GM10248 (cell line): ENCODE measurements around the gene GALNT2.

Experiments
- CTCF ChIA-PET: fragments of 300-600 bp; sonication (Branson Sonifier 250); formaldehyde crosslinking; extraction: SDS; loops from one replicate; lab custom pipeline; 2021; ENCODE audit warnings: antibody characterized with exemption; lab: Yijun Ruan, JAX
- POLR2A ChIA-PET: fragments of 350-650 bp; sonication (Branson Sonifier 250); formaldehyde crosslinking; extraction: SDS; loops from one replicate; lab custom pipeline; 2020; ENCODE audit warnings: antibody characterized with exemption; lab: Yijun Ruan, JAX
- DNase-seq: peaks from one replicate; pipeline ENCODE4 v3.0.0; 2012; ENCODE audit errors: extremely low spot score
- TF ChIP-seq, protein P1 (sequence below): IDR thresholded peaks from 2 replicates; pipeline ENCODE4 v1.5.1; 2012; ENCODE audit warnings: mild to moderate bottlenecking, low read depth; ENCODE audit errors: extremely low read depth, missing control alignments, control extremely low read depth

The GALNT2 gene

GRCh38 chr1:230185076-230186001, 118.3 kb downstream of the GALNT2 start:
- ChIA-PET CTCF (interaction anchor here (1.5 to 1.8 kb wide), 2 partner anchors 15 to 34 kb away, joined by 3 to 5 read pairs; no protein-coding TSS in a partner anchor), POLR2A (no interaction called here)
- DNase-seq = no peak
- TF ChIP-seq, protein P1, sequence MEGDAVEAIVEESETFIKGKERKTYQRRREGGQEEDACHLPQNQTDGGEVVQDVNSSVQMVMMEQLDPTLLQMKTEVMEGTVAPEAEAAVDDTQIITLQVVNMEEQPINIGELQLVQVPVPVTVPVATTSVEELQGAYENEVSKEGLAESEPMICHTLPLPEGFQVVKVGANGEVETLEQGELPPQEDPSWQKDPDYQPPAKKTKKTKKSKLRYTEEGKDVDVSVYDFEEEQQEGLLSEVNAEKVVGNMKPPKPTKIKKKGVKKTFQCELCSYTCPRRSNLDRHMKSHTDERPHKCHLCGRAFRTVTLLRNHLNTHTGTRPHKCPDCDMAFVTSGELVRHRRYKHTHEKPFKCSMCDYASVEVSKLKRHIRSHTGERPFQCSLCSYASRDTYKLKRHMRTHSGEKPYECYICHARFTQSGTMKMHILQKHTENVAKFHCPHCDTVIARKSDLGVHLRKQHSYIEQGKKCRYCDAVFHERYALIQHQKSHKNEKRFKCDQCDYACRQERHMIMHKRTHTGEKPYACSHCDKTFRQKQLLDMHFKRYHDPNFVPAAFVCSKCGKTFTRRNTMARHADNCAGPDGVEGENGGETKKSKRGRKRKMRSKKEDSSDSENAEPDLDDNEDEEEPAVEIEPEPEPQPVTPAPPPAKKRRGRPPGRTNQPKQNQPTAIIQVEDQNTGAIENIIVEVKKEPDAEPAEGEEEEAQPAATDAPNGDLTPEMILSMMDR = no peak

DNA sequence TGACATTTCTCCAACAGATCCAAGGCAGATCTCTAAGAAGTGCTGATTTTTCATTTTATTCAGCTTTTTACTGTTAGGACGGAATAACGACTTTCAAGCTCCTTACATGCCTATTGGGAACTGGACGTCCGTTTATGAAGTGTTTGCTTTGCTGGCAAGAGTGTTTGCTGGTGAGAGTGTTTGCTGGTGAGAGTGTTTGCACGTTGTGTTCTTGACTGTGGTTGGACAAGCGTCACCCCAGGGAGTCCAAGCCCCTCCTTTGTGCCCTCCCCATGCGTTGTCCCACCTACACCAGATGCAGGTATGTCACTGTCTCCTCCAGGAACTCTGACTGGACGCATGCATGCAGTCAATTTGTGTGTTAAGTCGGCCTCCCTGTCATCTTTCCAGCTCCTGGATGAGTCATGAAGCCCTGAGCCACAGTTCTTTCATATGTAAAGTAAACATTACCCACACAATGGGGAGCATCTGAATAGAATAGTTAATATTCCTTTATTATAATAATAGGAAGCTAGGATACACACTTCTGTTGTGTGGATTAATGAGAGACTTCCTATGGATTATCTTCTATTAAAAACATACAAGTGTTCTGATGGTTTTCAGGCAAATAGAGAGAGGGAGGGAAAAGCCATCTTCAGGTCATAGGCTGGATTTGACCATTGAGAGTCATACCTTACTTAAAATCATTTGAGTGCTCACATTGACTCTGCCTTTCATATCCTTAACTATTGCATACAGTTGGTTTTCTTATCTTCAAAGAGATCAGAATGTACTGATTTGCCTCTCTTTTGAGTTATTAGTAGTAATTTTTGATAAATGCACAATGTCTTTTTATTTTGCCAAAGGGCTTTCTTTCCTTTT, 119.2 kb downstream of the GALNT2 start:
- ChIA-PET CTCF (interaction anchor here (1.1 to 1.8 kb wide), 3 partner anchors 14 to 35 kb away, joined by 3 to 5 read pairs (median 3); no protein-coding TSS in a partner anchor), POLR2A (no interaction called here)
- TF ChIP-seq, protein P1 = no peak
- no peak for DNase-seq

GRCh38 chr1:230186874-230187273, 119.8 kb downstream of the GALNT2 start:
- TF ChIP-seq, protein P1 = no peak
- ChIA-PET CTCF (interaction anchor here (1.1 to 1.8 kb wide), 3 partner anchors 14 to 36 kb away, joined by 3 to 5 read pairs (median 3); no protein-coding TSS in a partner anchor), POLR2A (no interaction called here)
- DNase-seq = no peak

DNA sequence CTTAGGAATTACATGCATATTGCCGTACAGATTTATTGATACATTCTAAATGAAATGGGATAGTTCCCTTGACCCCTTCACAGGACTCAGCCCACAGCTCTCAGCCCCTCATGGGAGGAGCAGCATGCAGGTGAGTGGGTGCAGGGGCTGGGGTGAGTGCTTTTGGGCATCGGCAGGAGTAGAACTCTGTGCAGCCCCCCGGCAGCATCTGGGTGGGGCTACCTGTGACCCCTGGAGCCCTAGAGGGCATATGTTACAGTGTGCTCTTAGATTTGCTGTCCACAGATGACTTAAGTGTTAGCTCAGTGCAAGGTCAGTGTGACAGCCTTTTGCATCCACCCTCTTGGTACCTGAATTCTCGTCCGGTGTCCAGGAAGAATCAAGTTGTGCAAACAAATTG, 120.3 kb downstream of the GALNT2 start:
- TF ChIP-seq, protein P1 = no peak
- ChIA-PET POLR2A (no interaction called here), CTCF (interaction anchor here (1.1 to 1.8 kb wide), 3 partner anchors 10 to 19 kb away, joined by 3 to 5 read pairs (median 5); no protein-coding TSS in a partner anchor)
- no peak for DNase-seq

DNA sequence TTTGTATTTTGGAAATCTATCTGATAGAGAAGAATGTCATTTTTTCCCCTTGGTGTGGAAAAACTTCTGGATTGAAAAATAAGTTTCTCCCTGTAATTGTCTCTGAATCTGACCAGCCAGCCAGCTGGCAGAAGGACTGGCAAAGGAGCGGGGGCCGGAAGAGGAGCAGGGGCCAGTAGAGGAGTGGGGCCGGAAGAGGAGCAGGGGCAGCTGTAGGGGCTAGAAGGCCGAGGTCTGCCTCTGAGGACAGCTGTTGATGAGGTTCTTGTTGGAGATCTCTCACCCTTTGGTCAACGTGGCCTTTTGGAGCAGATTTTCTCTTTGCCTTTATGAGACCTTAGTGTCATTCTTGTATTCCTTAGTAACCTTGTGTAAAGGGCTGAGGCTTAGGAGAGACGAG, 121.8 kb downstream of the GALNT2 start:
- ChIA-PET CTCF (interaction anchor here (1.3 to 1.5 kb wide), 2 partner anchors 11 to 18 kb away, joined by 4 to 5 read pairs; no protein-coding TSS in a partner anchor), POLR2A (no interaction called here)
- TF ChIP-seq, protein P1 = no peak
- DNase-seq = no peak

DNA sequence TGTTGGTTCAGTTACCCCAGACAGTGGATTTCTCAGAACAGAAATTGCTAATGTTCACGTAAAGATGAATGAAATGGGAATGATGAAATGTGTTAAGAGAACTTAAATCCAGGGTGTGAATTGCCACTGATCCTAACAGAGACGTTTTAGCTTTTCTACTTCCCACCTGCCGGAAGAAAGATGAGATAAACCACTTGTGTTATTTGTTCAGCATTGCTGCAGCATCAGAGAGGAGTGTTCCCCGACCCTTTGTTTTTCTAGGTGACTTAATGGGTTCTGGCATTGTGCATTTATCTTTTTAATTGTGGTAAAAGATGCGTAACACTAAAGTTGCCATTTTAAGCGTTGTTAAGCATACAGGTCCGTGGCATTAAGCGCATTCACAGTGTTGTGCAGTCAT, 122.3 kb downstream of the GALNT2 start:
- ChIA-PET POLR2A (no interaction called here), CTCF (no interaction called here)
- DNase-seq = no peak
- TF ChIP-seq, protein P1 = no peak
